GM06990 (cell line): Measurements from ENCODE around the gene DMWD.

Experiments used
- DNase-seq: peaks from one replicate; pipeline ENCODE4 v3.0.0-alpha.2; 2011; ENCODE audit not compliant: insufficient read length; ENCODE audit errors: extremely low read depth
- H3K27me3 ChIP-seq: replicated peaks from 2 replicates; pipeline ENCODE4 v1.6.0; 2011; ENCODE audit warnings: low read length; ENCODE audit not compliant: control insufficient read depth, insufficient read depth
- H3K36me3 ChIP-seq: 2 replicates; pipeline ENCODE4 v1.5.1; 2011; ENCODE audit warnings: low read length; ENCODE audit not compliant: control insufficient read depth, insufficient read depth
- H3K4me3 ChIP-seq: replicated peaks from 2 replicates; pipeline ENCODE4 v1.5.1; 2011; ENCODE audit warnings: low read depth, mild to moderate bottlenecking, control low read depth, low read length
- CTCF ChIP-seq: IDR thresholded peaks from 2 replicates; pipeline ENCODE4 v1.5.1; 2011; ENCODE audit warnings: low read length, control low read depth, mild to moderate bottlenecking, inconsistent platforms; ENCODE audit not compliant: insufficient read depth, poor library complexity, severe bottlenecking

The DMWD gene

GRCh38 chr19:45819769-45820168 lies 27.1 kb upstream of the DMWD start:
- no peak for TF ChIP-seq CTCF
- DNase-seq, result no peak
- H3K27me3 ChIP-seq, result no peaks in the 10 kb centered on the region
- H3K4me3 ChIP-seq, result no peak overlapping the region
- peaks cover 32% of the 10 kb centered on the region for H3K36me3 ChIP-seq

- H3K36me3 ChIP-seq, result peaks cover 23% of the 10 kb centered on the region
- DNase-seq, result no peak
- no peak overlapping the region for H3K4me3 ChIP-seq
- H3K27me3 ChIP-seq, result no peaks in the 10 kb centered on the region
- no peak for TF ChIP-seq CTCF
Observed at GRCh38 chr19:45817725-45818301, 25.2 kb upstream of the DMWD start.

- Histone ChIP-seq H3K4me3 (no peak overlapping the region), H3K27me3 (no peaks in the 10 kb centered on the region), H3K36me3 (peaks cover 23% of the 10 kb centered on the region)
- peak; percentile 99 for TF ChIP-seq CTCF
- DNase-seq, result peak; percentile 80
Observed at GRCh38 chr19:45817010-45817724, 24.5 kb upstream of the DMWD start.

GRCh38 chr19:45816236-45817009 lies 23.8 kb upstream of the DMWD start:
- H3K4me3 ChIP-seq, result no peak overlapping the region
- no peak for DNase-seq
- TF ChIP-seq CTCF, result peak; percentile 4
- peaks cover 20% of the 10 kb centered on the region for H3K36me3 ChIP-seq
- no peaks in the 10 kb centered on the region for H3K27me3 ChIP-seq

- Histone ChIP-seq H3K36me3 (peaks cover 14% of the 10 kb centered on the region), H3K27me3 (no peaks in the 10 kb centered on the region), H3K4me3 (no peak overlapping the region)
- no peak for TF ChIP-seq CTCF
- no peak for DNase-seq
Observed at GRCh38 chr19:45815481-45816216, 23.0 kb upstream of the DMWD start.
